K562 (cell line): Measurements from ENCODE around the gene CARF. TPM values are rescaled to one million over a fixed set of nuclear protein-coding genes. Genes with fewer than 3 reads are reported as not detected.

ENCODE experiments used
- BHLHE40 ChIP-seq: IDR thresholded peaks from 2 replicates; pipeline ENCODE4 v1.6.1; 2011; ENCODE audit warnings: low read length, improper control_type of control experiment
- CC2D1A ChIP-seq: fragments of 450-650 bp; IDR thresholded peaks from 2 replicates; pipeline ENCODE4 v1.6.1; 2017; ENCODE audit warnings: mild to moderate bottlenecking
- E2F4 ChIP-seq: sonication (generic); formaldehyde crosslinking; IDR thresholded peaks from 2 replicates; pipeline ENCODE4 v1.8.0; 2022; ENCODE audit warnings: mild to moderate bottlenecking, low read depth, missing genetic modification reagents
- NR2F6 ChIP-seq: fragments of 450-650 bp; formaldehyde crosslinking; IDR thresholded peaks from 2 replicates; pipeline ENCODE4 v1.4.0; 2020; ENCODE audit warnings: mild to moderate bottlenecking
- SREBF2 ChIP-seq: sonication (generic); formaldehyde crosslinking; IDR thresholded peaks from 2 replicates; pipeline ENCODE4 v1.4.0; 2020; ENCODE audit warnings: mild to moderate bottlenecking, missing genetic modification reagents
- TFE3 ChIP-seq: fragments of 450-650 bp; formaldehyde crosslinking; IDR thresholded peaks from 2 replicates; pipeline ENCODE4 v1.4.0; 2020; ENCODE audit warnings: mild to moderate bottlenecking, mixed read lengths
- ZNF134 ChIP-seq: fragments of 250-450 bp; sonication (Bioruptor Pico); conservative IDR thresholded peaks from 2 replicates; pipeline ENCODE4 v1.4.0; 2020
- ZNF239 ChIP-seq: fragments of 250-450 bp; sonication (Bioruptor Pico); IDR thresholded peaks from 2 replicates; pipeline ENCODE4 v1.4.0; 2020; ENCODE audit warnings: mild to moderate bottlenecking
- ZNF561 ChIP-seq: fragments of 450-650 bp; formaldehyde crosslinking; conservative IDR thresholded peaks from 2 replicates; pipeline ENCODE4 v1.4.0; 2020; ENCODE audit warnings: mild to moderate bottlenecking, moderate library complexity
- polyA plus RNA-seq, 8 experiments: library from polyadenylated mRNA; depleted of rRNA in 4 of 8; stranded (reverse) in 5 of 8; unstranded in 3 of 8; fragments of >200 nt; fragmentation: Nextera tagmentation in 2 of 8; fragmentation: Illumina TruSeq in 1 of 8; extraction: Ambion mirVana in 2 of 8; extraction: Trizol in 1 of 8; gene quantifications; 2 replicates each; pipeline versions ENCODE4 v1.2.1 to v1.2.3, GENCODE V29; 2011 to 2014; ENCODE audit warnings: inconsistent platforms in 1 of 8, missing spikeins in 1 of 8
- total RNA-seq, 7 experiments: library from RNA; depleted of rRNA in 6 of 7; stranded (reverse); fragments of >200 nt in 6 of 7; fragmentation: Illumina TruSeq in 2 of 7; extraction: Trizol in 2 of 7; gene quantifications; 2 replicates each; pipeline versions ENCODE4 v1.2.1 to v1.2.3, GENCODE V29; 2011 to 2021; ENCODE audit warnings: low replicate concordance in 1 of 7
- TF ChIP-seq, protein P1 (sequence below): fragments of 250-450 bp; sonication (Bioruptor Pico); IDR thresholded peaks from 2 replicates; pipeline ENCODE4 v1.4.0; 2020; ENCODE audit warnings: mild to moderate bottlenecking
- TF ChIP-seq, protein P2 (sequence below): fragments of 200-600 bp; sonication (generic); IDR thresholded peaks from one replicate; pipeline ENCODE4 v1.6.1; 2012; ENCODE audit warnings: mild to moderate bottlenecking, low read depth, low read length, inconsistent platforms

CARF gene
- total and polyA plus RNA-seq, 9 of the 15 experiments (the other 6 are each of a cell fraction or from before 2014, with no cell fraction given) = 0.31 to 4.2 (median 1.2) TPM

DNA sequence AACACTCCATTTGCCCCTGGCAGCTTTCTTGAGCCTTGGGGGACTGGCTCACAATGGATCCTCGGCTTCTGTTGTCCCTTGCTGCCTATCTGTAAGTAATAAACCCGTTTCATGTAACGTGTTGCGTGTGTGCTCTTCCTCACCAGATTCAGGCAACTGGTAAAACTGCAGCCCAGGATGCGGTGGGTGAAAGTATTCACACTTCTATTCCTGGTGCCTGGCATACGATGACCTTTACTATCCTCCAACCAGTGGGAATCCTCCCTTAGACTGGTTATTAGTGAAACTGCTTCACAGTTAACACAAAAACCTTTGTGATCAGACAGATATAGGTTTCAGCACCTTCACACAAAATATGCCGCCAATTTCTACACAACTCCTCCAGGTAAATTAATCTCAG, 26.9 kb upstream of the CARF start (continued):
- TF ChIP-seq, protein P1, sequence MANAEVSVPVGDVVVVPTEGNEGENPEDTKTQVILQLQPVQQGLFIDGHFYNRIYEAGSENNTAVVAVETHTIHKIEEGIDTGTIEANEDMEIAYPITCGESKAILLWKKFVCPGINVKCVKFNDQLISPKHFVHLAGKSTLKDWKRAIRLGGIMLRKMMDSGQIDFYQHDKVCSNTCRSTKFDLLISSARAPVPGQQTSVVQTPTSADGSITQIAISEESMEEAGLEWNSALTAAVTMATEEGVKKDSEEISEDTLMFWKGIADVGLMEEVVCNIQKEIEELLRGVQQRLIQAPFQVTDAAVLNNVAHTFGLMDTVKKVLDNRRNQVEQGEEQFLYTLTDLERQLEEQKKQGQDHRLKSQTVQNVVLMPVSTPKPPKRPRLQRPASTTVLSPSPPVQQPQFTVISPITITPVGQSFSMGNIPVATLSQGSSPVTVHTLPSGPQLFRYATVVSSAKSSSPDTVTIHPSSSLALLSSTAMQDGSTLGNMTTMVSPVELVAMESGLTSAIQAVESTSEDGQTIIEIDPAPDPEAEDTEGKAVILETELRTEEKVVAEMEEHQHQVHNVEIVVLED = no peak
- TF ChIP-seq E2F4 (CRISPR knock-in tag) = no peak
- no peak for TF ChIP-seq TFE3
- no peak for TF ChIP-seq NR2F6 (CRISPR knock-in tag)
- TF ChIP-seq ZNF561 (CRISPR knock-in tag) = no peak
- TF ChIP-seq ZNF239 (CRISPR knock-in tag) = no peak
- no peak for TF ChIP-seq SREBF2 (CRISPR knock-in tag)
- TF ChIP-seq, protein P2, sequence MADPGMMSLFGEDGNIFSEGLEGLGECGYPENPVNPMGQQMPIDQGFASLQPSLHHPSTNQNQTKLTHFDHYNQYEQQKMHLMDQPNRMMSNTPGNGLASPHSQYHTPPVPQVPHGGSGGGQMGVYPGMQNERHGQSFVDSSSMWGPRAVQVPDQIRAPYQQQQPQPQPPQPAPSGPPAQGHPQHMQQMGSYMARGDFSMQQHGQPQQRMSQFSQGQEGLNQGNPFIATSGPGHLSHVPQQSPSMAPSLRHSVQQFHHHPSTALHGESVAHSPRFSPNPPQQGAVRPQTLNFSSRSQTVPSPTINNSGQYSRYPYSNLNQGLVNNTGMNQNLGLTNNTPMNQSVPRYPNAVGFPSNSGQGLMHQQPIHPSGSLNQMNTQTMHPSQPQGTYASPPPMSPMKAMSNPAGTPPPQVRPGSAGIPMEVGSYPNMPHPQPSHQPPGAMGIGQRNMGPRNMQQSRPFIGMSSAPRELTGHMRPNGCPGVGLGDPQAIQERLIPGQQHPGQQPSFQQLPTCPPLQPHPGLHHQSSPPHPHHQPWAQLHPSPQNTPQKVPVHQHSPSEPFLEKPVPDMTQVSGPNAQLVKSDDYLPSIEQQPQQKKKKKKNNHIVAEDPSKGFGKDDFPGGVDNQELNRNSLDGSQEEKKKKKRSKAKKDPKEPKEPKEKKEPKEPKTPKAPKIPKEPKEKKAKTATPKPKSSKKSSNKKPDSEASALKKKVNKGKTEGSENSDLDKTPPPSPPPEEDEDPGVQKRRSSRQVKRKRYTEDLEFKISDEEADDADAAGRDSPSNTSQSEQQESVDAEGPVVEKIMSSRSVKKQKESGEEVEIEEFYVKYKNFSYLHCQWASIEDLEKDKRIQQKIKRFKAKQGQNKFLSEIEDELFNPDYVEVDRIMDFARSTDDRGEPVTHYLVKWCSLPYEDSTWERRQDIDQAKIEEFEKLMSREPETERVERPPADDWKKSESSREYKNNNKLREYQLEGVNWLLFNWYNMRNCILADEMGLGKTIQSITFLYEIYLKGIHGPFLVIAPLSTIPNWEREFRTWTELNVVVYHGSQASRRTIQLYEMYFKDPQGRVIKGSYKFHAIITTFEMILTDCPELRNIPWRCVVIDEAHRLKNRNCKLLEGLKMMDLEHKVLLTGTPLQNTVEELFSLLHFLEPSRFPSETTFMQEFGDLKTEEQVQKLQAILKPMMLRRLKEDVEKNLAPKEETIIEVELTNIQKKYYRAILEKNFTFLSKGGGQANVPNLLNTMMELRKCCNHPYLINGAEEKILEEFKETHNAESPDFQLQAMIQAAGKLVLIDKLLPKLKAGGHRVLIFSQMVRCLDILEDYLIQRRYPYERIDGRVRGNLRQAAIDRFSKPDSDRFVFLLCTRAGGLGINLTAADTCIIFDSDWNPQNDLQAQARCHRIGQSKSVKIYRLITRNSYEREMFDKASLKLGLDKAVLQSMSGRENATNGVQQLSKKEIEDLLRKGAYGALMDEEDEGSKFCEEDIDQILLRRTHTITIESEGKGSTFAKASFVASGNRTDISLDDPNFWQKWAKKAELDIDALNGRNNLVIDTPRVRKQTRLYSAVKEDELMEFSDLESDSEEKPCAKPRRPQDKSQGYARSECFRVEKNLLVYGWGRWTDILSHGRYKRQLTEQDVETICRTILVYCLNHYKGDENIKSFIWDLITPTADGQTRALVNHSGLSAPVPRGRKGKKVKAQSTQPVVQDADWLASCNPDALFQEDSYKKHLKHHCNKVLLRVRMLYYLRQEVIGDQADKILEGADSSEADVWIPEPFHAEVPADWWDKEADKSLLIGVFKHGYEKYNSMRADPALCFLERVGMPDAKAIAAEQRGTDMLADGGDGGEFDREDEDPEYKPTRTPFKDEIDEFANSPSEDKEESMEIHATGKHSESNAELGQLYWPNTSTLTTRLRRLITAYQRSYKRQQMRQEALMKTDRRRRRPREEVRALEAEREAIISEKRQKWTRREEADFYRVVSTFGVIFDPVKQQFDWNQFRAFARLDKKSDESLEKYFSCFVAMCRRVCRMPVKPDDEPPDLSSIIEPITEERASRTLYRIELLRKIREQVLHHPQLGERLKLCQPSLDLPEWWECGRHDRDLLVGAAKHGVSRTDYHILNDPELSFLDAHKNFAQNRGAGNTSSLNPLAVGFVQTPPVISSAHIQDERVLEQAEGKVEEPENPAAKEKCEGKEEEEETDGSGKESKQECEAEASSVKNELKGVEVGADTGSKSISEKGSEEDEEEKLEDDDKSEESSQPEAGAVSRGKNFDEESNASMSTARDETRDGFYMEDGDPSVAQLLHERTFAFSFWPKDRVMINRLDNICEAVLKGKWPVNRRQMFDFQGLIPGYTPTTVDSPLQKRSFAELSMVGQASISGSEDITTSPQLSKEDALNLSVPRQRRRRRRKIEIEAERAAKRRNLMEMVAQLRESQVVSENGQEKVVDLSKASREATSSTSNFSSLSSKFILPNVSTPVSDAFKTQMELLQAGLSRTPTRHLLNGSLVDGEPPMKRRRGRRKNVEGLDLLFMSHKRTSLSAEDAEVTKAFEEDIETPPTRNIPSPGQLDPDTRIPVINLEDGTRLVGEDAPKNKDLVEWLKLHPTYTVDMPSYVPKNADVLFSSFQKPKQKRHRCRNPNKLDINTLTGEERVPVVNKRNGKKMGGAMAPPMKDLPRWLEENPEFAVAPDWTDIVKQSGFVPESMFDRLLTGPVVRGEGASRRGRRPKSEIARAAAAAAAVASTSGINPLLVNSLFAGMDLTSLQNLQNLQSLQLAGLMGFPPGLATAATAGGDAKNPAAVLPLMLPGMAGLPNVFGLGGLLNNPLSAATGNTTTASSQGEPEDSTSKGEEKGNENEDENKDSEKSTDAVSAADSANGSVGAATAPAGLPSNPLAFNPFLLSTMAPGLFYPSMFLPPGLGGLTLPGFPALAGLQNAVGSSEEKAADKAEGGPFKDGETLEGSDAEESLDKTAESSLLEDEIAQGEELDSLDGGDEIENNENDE = no peak
- TF ChIP-seq ZNF134 (CRISPR knock-in tag) = no peak
- TF ChIP-seq BHLHE40 = no peak
- TF ChIP-seq CC2D1A = no peak
